K562 (cell line): ENCODE results near the gene EFCC1. TPM values are rescaled to one million over a fixed set of nuclear protein-coding genes. Genes with fewer than 3 reads are reported as not detected.

Experiments
- ATAC-seq: fragments of 200-7000 bp; cut with Tn5 transposase; 3 replicates; pipeline ENCODE4 v1.9.1; 2020; ENCODE audit warnings: moderate library complexity
- BruUV-seq: library from RNA; stranded (reverse); fragments of 400-500 nt; replicated peaks from 2 replicates; lab custom pipeline; 2021; lab: Mats Ljungman, UMichigan
- CTCF ChIA-PET: fragments of 300-600 bp; formaldehyde crosslinking; extraction: SDS; loops from one replicate; lab custom pipeline; 2021; ENCODE audit warnings: low intra/inter-chr PET ratio; lab: Yijun Ruan, JAX
- POLR2A ChIA-PET: fragments of 300-600, 350-650 bp; sonication (Branson Sonifier 250); formaldehyde crosslinking; extraction: SDS; loops from one replicate; lab custom pipeline; 2021; ENCODE audit warnings: antibody characterized with exemption, inconsistent platforms; lab: Yijun Ruan, JAX
- DNase-seq, 4 experiments: peaks; one replicate each; pipeline versions ENCODE4 v3.0.0 to v3.0.0-alpha.2; 2011 to 2018; ENCODE audit warnings: low spot score in 3 of 4, mixed read lengths in 3 of 4; ENCODE audit errors: extremely low read depth in 1 of 4
- FAIRE-seq: peaks from 2 replicates; lab custom pipeline; 2011; peaks lifted over from hg19 to GRCh38; lab: Jason Lieb, UNC
- H2AFZ ChIP-seq: 2 replicates; pipeline ENCODE4 v1.6.0; 2011; ENCODE audit warnings: low read depth, low read length, control low read depth, inconsistent platforms
- H3K27ac ChIP-seq: fragments of 200-600 bp; 3 replicates; pipeline ENCODE4 v1.8.0; 2011; ENCODE audit warnings: low read depth, mild to moderate bottlenecking, control low read depth, inconsistent platforms, low read length, moderate library complexity, mixed read lengths; ENCODE audit errors: extremely low read depth
- H3K27me3 ChIP-seq, 2 experiments: fragments of 300-600 bp in 1 of 2; 2 replicates in 1 of 2; 3 replicates in 1 of 2; pipeline versions ENCODE4 v1.6.0 to v1.8.0; 2011; ENCODE audit warnings: inconsistent platforms in 2 of 2, low read length in 2 of 2, mild to moderate bottlenecking in 1 of 2, mixed read lengths in 1 of 2, moderate library complexity in 1 of 2; ENCODE audit not compliant: control insufficient read depth in 2 of 2, insufficient read depth in 2 of 2
- H3K36me3 ChIP-seq: fragments of 300-600 bp; 3 replicates; pipeline ENCODE4 v1.8.0; 2011; ENCODE audit warnings: mild to moderate bottlenecking, low read length, inconsistent platforms; ENCODE audit not compliant: control insufficient read depth, insufficient read depth
- H3K4me1 ChIP-seq, 2 experiments: fragments of 200-600 bp in 1 of 2; replicated peaks in 1 of 2; 2 replicates in 1 of 2; 3 replicates in 1 of 2; pipeline versions ENCODE4 v1.5.1 to v1.8.0; 2011; ENCODE audit warnings: inconsistent platforms in 2 of 2, low read length in 2 of 2, mild to moderate bottlenecking in 1 of 2, mixed read lengths in 1 of 2, moderate library complexity in 1 of 2; ENCODE audit not compliant: control insufficient read depth in 2 of 2, insufficient read depth in 2 of 2
- H3K4me2 ChIP-seq: 2 replicates; pipeline ENCODE4 v1.6.1; 2011; ENCODE audit warnings: low read length, control low read depth, inconsistent platforms, mixed read lengths; ENCODE audit not compliant: insufficient read depth
- H3K4me3 ChIP-seq: fragments of 200-600 bp; sonication (generic), shearing (Covaris generic); 2 replicates; pipeline ENCODE4 v1.5.1; 2016; ENCODE audit warnings: control low read depth, inconsistent platforms
- H3K79me2 ChIP-seq: fragments of 200-600 bp; 3 replicates; pipeline ENCODE4 v1.8.0; 2011; ENCODE audit warnings: low read length, inconsistent platforms; ENCODE audit not compliant: control insufficient read depth, insufficient read depth
- H3K9ac ChIP-seq, 2 experiments: 2 replicates each; pipeline versions ENCODE4 v1.6.0 to v1.6.1; 2011; ENCODE audit warnings: low read depth in 2 of 2, low read length in 2 of 2, control low read depth in 1 of 2, inconsistent platforms in 1 of 2, mild to moderate bottlenecking in 1 of 2, mixed read lengths in 1 of 2; ENCODE audit not compliant: insufficient read depth in 1 of 2
- H3K9me1 ChIP-seq: one replicate; pipeline ENCODE4 v1.6.0; 2011; ENCODE audit warnings: inconsistent platforms, mild to moderate bottlenecking, low read length, moderate library complexity; ENCODE audit not compliant: control insufficient read depth, insufficient read depth
- H3K9me3 ChIP-seq: replicated peaks from 2 replicates; pipeline ENCODE4 v1.5.1; 2011; ENCODE audit warnings: low read depth, low read length, inconsistent platforms; ENCODE audit not compliant: control insufficient read depth, insufficient read depth
- H4K20me1 ChIP-seq: replicated peaks from 2 replicates; pipeline ENCODE4 v1.6.1; 2011; ENCODE audit warnings: low read length, inconsistent platforms, mixed read lengths; ENCODE audit not compliant: control insufficient read depth, insufficient read depth
- CUX1 ChIP-seq: fragments of 200-800 bp; sonication (Bioruptor generic); IDR thresholded peaks from 2 replicates; pipeline ENCODE4 v1.6.1; 2016; ENCODE audit warnings: missing genetic modification characterization, missing compliant biosample characterization
- FOXK1 ChIP-seq: sonication (generic); formaldehyde crosslinking; IDR thresholded peaks from 2 replicates; pipeline ENCODE4 v1.8.0; 2022; ENCODE audit warnings: missing genetic modification reagents, mild to moderate bottlenecking, borderline replicate concordance
- MITF ChIP-seq: IDR thresholded peaks from 2 replicates; pipeline ENCODE4 v1.6.1; 2014; ENCODE audit warnings: antibody characterized with exemption
- PRMT5 ChIP-seq: sonication (generic); formaldehyde crosslinking; IDR thresholded peaks from 2 replicates; pipeline ENCODE4 v1.5.0; 2020; ENCODE audit warnings: missing genetic modification reagents
- ZFPM2 ChIP-seq: fragments of 250-450 bp; sonication (Bioruptor Pico); IDR thresholded peaks from 2 replicates; pipeline ENCODE4 v1.5.1; 2022; ENCODE audit warnings: mild to moderate bottlenecking
- ZNF324 ChIP-seq: fragments of 250-450 bp; sonication (Bioruptor Pico); IDR thresholded peaks from 2 replicates; pipeline ENCODE4 v1.4.0; 2020; ENCODE audit warnings: mild to moderate bottlenecking
- ZNF347 ChIP-seq: fragments of 450-650 bp; formaldehyde crosslinking; IDR thresholded peaks from 2 replicates; pipeline ENCODE4 v1.4.0; 2020; ENCODE audit warnings: low read depth, mild to moderate bottlenecking, moderate library complexity
- ZNF584 ChIP-seq: fragments of 200-800 bp; sonication (Bioruptor generic); IDR thresholded peaks from 2 replicates; pipeline ENCODE4 v1.6.1; 2016; ENCODE audit warnings: low read depth, mild to moderate bottlenecking, missing genetic modification characterization, missing compliant biosample characterization
- WGBS: fragments of 100-300 bp; shearing (Covaris generic); methylation state at CpG from one replicate; pipeline ENCODE4 v1.1.6; 2016; ENCODE audit warnings: low coverage, mixed read lengths; ENCODE audit not compliant: insufficient coverage; ENCODE audit errors: missing lambda C conversion rate; 5-methylcytosine and 5-hydroxymethylcytosine counted together
- in situ Hi-C: fragments of 300-500 bp; cut with MboI; formaldehyde crosslinking; loops from 4 replicates; pipeline ENCODE4 v1.15.0; 2018; ENCODE audit warnings: inconsistent platforms, mixed read lengths
- intact Hi-C: fragments of 100-400 bp; cut with micrococcal nuclease; formaldehyde crosslinking; loops from 2 replicates; pipeline ENCODE4 v1.14.2; 2022
- polyA plus RNA-seq, 8 experiments: library from polyadenylated mRNA; depleted of rRNA in 4 of 8; stranded (reverse) in 5 of 8; unstranded in 3 of 8; fragments of >200 nt; fragmentation: Nextera tagmentation in 2 of 8; fragmentation: Illumina TruSeq in 1 of 8; extraction: Ambion mirVana in 2 of 8; extraction: Trizol in 1 of 8; gene quantifications; 2 replicates each; pipeline versions ENCODE4 v1.2.1 to v1.2.3, GENCODE V29; 2011 to 2014; ENCODE audit warnings: inconsistent platforms in 1 of 8, missing spikeins in 1 of 8
- total RNA-seq, 7 experiments: library from RNA; depleted of rRNA in 6 of 7; stranded (reverse); fragments of >200 nt in 6 of 7; fragmentation: Illumina TruSeq in 2 of 7; extraction: Trizol in 2 of 7; gene quantifications; 2 replicates each; pipeline versions ENCODE4 v1.2.1 to v1.2.3, GENCODE V29; 2011 to 2021; ENCODE audit warnings: low replicate concordance in 1 of 7

The EFCC1 gene
- total and polyA plus RNA-seq, 9 of the 15 experiments (the other 6 are each of a cell fraction or from before 2014, with no cell fraction given) = not detected

GRCh38 chr3:129009266-129009665 lies 8.2 kb downstream of the EFCC1 start:
- Histone ChIP-seq H3K27ac (no peak overlapping the region), H4K20me1 (no peaks in the 10 kb centered on the region), H3K79me2 (no peaks in the 10 kb centered on the region), H3K9me1 (no peaks in the 10 kb centered on the region), H3K9me3 (no peaks in the 10 kb centered on the region), H3K4me2 (no peak overlapping the region), H3K4me1 (peaks cover 0 to 7% of the 10 kb centered on the region in 2 experiments; a peak in 2 of 5 replicates), H3K27me3 (peaks cover 2 to 5% of the 10 kb centered on the region in 2 experiments; a peak in 3 of 5 replicates), H3K4me3 (no peak overlapping the region), H3K9ac (no peak overlapping the region), H3K36me3 (no peaks in the 10 kb centered on the region), H2AFZ (no peak overlapping the region)
- in situ Hi-C loops = no loop called here
- CTCF ChIA-PET = no interaction called here
- no TSS peak for BruUV-seq
- no peak for TF ChIP-seq MITF
- POLR2A ChIA-PET = no interaction called here
- WGBS = 0% methylated on average over 2 of the region's 2 CpGs
- FAIRE-seq = no peak
- no peak for DNase-seq
- intact Hi-C loops = no loop called here
- ATAC-seq = no peak

- Histone ChIP-seq H4K20me1 (no peaks in the 10 kb centered on the region), H3K27ac (no peak overlapping the region), H3K79me2 (no peaks in the 10 kb centered on the region), H3K9me1 (peaks cover 3% of the 10 kb centered on the region), H3K4me1 (peaks cover 3 to 11% of the 10 kb centered on the region in 2 experiments; a peak in 4 of 5 replicates), H3K36me3 (no peaks in the 10 kb centered on the region), H2AFZ (no peak overlapping the region), H3K4me2 (no peak overlapping the region), H3K9ac (no peak overlapping the region), H3K27me3 (peaks cover 2 to 5% of the 10 kb centered on the region in 2 experiments; a peak in 3 of 5 replicates), H3K9me3 (no peaks in the 10 kb centered on the region), H3K4me3 (no peak overlapping the region)
- ATAC-seq = no peak
- 22% methylated on average over 3 of the region's 9 CpGs for WGBS
- ChIA-PET POLR2A (no interaction called here), CTCF (no interaction called here)
- in situ Hi-C loops = no loop called here
- intact Hi-C loops = no loop called here
- BruUV-seq = no TSS peak
- FAIRE-seq = no peak
- DNase-seq = no peak
- TF ChIP-seq ZNF584 (CRISPR knock-in tag) (no peak), ZFPM2 (CRISPR knock-in tag) (no peak), ZNF324 (no peak), FOXK1 (CRISPR knock-in tag) (no peak), ZNF347 (no peak), PRMT5 (CRISPR knock-in tag) (no peak), CUX1 (CRISPR knock-in tag) (no peak)
These were observed 9.3 kb downstream of the EFCC1 start for GRCh38 chr3:129010310-129010956.
